ENCODE measurements around the gene SLK. TPM values are rescaled to one million over a fixed set of nuclear protein-coding genes. Genes with fewer than 3 reads are reported as not detected.

Gene SLK
- total RNA-seq (ENCODE audit: low replicate concordance) = 20.7 and 29.6 TPM in 2 replicates

DNA sequence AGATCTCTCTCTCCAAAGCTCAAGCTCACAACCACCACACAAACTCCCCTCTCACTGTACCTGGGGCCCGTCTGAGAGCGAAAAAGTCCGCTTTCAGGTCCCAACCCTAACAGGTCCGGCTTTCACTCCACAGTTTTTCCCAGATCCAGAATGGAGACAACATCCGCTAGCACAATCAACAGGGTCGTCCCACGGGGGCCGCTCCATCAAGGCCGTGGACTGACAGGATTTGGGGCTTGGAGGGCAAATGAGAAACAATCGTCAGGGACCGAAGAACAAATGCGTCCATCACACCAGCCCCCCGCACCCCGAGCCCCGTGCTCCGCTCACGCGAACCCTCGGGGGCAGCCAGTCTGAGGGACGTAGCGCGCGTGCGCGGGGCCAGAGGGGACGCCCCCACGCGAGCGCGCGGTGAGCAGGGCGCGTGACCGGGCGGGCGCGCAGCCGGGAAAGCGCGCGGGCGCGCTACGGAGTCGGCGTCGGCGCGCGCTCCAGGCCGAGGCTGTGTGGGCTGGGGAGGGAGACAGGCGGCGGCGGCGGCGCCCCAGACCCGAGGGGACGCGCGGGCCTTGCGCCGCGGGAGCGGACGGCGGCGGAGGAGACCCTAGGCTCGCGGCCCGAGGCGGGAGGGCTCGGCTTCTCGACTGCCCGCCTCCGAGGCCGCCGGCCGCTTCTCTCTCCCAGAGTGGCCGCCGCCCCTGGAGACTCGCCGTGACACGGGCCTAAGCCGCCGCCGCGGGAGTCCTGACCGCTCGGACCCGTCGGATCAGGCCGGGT is at the start of gene SLK:
TSS of gene SLK (plus strand) at position 470 of the 777 bp plus-strand sequence. CDS start 606 bp downstream, outside the sequence.

DNA sequence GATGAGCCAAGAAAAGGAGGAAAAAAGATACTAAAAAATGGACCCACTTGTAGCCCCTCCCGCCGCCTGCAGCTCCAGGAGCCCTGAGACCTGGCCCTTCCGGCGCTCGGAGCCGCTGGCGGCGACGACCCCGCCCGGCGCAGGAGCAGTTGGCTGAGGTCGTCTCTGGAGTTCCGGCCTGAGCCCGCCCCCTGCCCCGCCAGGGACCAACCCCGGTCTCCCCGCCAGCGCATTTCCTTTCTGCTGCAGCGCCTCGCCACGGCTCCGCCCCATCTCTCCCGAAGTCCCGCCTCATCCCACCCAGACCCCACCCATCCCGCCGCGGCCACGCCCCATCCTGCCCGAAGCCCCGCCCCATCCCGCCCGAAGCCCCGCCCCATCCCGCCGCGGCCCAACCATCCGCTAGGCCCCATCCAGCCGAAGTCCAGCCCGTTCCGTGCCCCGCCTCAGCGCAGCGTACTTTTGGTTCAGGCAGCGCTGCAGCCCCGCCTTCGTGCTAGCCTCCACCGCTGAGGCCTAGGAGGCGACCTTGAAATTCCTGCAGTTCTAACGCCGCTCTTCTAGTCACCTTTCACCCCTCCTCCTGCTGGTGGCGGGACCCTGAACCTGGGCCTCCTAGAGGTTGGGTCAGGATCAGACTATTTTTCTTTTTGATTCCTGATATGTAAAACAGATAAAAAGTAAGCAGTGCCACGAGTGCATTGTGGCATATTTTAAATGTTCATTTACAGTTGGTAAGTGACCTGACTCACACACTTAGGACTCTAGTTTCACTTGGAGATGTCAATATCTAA is 48.7 kb upstream of the SLK start, which contains the start of gene STN1:
TSS of gene STN1 (minus strand) at position 132 of the 794 bp plus-strand sequence. CDS start 590 bp downstream, outside the sequence.

Other genes with a start within 250 kb of the SLK start
- 8.4 and 15.0 TPM in 2 replicates for gene SH3PXD2A, start 111.6 kb upstream of the SLK start, total RNA-seq (ENCODE audit: low replicate concordance)
- 24.0 and 30.4 TPM in 2 replicates for gene STN1, start 49.0 kb upstream of the SLK start, total RNA-seq (ENCODE audit: low replicate concordance)
- gene COL17A1, start 118.7 kb downstream of the SLK start, total RNA-seq (ENCODE audit: low replicate concordance) = 0.23 and 0.45 TPM in 2 replicates
- gene SFR1, start 155.0 kb downstream of the SLK start, total RNA-seq (ENCODE audit: low replicate concordance) = 1.2 and 4.4 TPM in 2 replicates